Mammary epithelial cell (primary cell): Measurements from ENCODE around the gene DNAJA1.

Experiments used
- EZH2 ChIP-seq: IDR thresholded peaks from 2 replicates; pipeline ENCODE4 v1.6.1; 2012; ENCODE audit warnings: low read length, inconsistent platforms, borderline replicate concordance
- TF ChIP-seq, protein P1 (sequence below), 2 donors: IDR thresholded peaks in 1 of 2; conservative IDR thresholded peaks in 1 of 2; 2 replicates each; pipeline ENCODE4 v1.5.1; 2011 to 2012; ENCODE audit warnings: inconsistent platforms in 2 of 2, low read length in 2 of 2, mild to moderate bottlenecking in 2 of 2, control low read depth in 1 of 2, low read depth in 1 of 2; ENCODE audit not compliant: insufficient read depth in 1 of 2; ENCODE audit errors: extremely low read depth in 1 of 2

DNA sequence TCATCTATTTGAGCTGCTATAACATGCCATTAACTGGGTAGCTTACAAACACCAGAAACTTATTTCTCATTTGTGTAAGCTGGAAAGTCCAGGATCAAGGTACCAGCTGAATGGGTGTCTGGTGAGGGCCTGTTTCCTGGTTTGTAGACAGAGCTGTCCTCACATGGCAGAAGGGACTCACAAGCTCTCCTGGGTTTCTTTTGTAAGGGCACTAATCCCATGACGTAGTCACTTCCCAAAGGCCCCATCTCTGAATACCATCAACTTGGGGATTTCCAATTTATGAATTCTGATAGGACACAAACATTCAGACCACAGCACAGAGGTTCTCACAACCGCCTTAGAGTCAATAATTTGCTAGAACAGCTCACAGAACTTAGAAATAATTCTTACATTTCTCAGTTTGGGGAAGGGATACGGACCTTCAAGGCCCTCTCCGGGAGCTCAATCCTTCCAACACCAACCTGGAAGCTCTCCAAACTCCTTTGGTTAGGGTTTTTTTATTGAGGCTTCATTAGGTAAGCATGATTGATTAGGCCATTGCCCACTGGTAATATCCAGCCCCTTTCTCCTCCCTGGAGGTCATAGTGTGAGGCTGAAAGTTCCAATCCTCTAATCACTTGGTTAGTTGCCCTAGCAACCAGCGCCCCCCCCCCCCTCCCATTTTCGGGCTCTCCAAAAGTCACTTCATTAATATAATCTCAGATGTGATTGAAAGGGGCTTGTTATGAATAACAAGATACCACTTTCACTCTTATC, 7.6 kb upstream of the DNAJA1 start:
- TF ChIP-seq, protein P1, sequence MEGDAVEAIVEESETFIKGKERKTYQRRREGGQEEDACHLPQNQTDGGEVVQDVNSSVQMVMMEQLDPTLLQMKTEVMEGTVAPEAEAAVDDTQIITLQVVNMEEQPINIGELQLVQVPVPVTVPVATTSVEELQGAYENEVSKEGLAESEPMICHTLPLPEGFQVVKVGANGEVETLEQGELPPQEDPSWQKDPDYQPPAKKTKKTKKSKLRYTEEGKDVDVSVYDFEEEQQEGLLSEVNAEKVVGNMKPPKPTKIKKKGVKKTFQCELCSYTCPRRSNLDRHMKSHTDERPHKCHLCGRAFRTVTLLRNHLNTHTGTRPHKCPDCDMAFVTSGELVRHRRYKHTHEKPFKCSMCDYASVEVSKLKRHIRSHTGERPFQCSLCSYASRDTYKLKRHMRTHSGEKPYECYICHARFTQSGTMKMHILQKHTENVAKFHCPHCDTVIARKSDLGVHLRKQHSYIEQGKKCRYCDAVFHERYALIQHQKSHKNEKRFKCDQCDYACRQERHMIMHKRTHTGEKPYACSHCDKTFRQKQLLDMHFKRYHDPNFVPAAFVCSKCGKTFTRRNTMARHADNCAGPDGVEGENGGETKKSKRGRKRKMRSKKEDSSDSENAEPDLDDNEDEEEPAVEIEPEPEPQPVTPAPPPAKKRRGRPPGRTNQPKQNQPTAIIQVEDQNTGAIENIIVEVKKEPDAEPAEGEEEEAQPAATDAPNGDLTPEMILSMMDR (conservative IDR thresholded peaks at IDR 0.05 in 1 of 2, IDR thresholded peaks at IDR 0.05 in 1 of 2; ENCODE audit: extremely low read depth in 1 of 2, insufficient read depth in 1 of 2, low read depth in 1 of 2, low read length in 2 of 2), result no peak
- TF ChIP-seq EZH2, result no peak
